Activated B cell treated with CpG ODN at 0.5 μM for 24 hours (primary cell): Measurements from ENCODE around the gene TMEM225B. TPM values are rescaled to one million over a fixed set of nuclear protein-coding genes. Genes with fewer than 3 reads are reported as not detected.
"Not testable (repeated sequence)": the region's sequence is repeated elsewhere in the genome, so short reads cannot be mapped to it uniquely, and the experiment has no call there.

Experiments
- ATAC-seq: fragments of 200-7000 bp; cut with Tn5 transposase; one replicate; pipeline ENCODE4 v1.10.0; 2021; ENCODE audit warnings: low read depth, mild to moderate bottlenecking, moderate library complexity
- CTCF ChIA-PET: fragments of 350-600 bp; sonication (Branson Sonifier 250); formaldehyde crosslinking; loops from one replicate; lab custom pipeline; 2021; ENCODE audit warnings: antibody characterized with exemption; lab: Charles Lee
- POLR2A ChIA-PET: fragments of 350-600 bp; sonication (Branson Sonifier 250); formaldehyde crosslinking; loops from one replicate; lab custom pipeline; 2021; ENCODE audit warnings: antibody characterized with exemption; lab: Charles Lee
- DNase-seq: peaks from one replicate; pipeline ENCODE4 v3.0.0; 2022
- H3K27ac Mint-ChIP-seq: one replicate; pipeline ENCODE4 v1.8.0; 2020; ENCODE audit warnings: mixed read lengths
- H3K27me3 Mint-ChIP-seq: one replicate; pipeline ENCODE4 v1.8.0; 2021; ENCODE audit warnings: mixed read lengths
- H3K36me3 Mint-ChIP-seq: one replicate; pipeline ENCODE4 v1.8.0; 2021; ENCODE audit warnings: low read depth, mixed read lengths
- H3K4me1 Mint-ChIP-seq: one replicate; pipeline ENCODE4 v1.8.0; 2021; ENCODE audit warnings: mixed read lengths
- H3K4me3 Mint-ChIP-seq: one replicate; pipeline ENCODE4 v1.8.0; 2020; ENCODE audit warnings: mild to moderate bottlenecking, mixed read lengths
- H3K9me3 Mint-ChIP-seq: one replicate; pipeline ENCODE4 v1.8.0; 2020; ENCODE audit warnings: mixed read lengths
- intact Hi-C: fragments of 100-400 bp; cut with micrococcal nuclease; formaldehyde crosslinking; loops from one replicate; pipeline ENCODE4 v1.15.1; 2024
- total RNA-seq: library from RNA; stranded (reverse); gene quantifications from 2 replicates; pipeline ENCODE4 v1.2.3, GENCODE V29; 2022
- TF ChIP-seq, protein P1 (sequence below): fragments of 200-600 bp; IDR thresholded peaks from one replicate; pipeline ENCODE4 v1.8.0; 2022; ENCODE audit warnings: antibody characterized with exemption, mild to moderate bottlenecking

TMEM225B gene
- total RNA-seq, 1 donor from 2014 or later = 0.53 TPM

DNA sequence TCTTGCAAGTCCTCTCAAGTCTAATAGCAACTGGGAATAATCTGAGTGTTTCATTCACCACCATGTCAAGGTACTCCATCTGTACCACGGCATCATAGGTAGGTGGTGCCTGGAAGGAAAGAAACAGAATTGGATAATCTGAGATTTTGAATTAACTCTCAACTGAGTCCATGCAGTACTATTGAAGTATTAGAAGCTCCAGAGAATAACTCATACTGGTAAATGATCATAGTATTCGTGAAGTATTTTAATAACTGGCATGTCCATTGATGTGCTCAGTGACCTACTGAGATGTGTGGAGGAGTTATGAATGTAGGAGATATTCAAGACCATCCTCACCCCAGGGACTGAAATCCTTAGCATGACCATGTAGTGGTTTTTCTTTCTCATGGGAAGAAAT is 54.6 kb downstream of the TMEM225B start:
- TF ChIP-seq, protein P1, sequence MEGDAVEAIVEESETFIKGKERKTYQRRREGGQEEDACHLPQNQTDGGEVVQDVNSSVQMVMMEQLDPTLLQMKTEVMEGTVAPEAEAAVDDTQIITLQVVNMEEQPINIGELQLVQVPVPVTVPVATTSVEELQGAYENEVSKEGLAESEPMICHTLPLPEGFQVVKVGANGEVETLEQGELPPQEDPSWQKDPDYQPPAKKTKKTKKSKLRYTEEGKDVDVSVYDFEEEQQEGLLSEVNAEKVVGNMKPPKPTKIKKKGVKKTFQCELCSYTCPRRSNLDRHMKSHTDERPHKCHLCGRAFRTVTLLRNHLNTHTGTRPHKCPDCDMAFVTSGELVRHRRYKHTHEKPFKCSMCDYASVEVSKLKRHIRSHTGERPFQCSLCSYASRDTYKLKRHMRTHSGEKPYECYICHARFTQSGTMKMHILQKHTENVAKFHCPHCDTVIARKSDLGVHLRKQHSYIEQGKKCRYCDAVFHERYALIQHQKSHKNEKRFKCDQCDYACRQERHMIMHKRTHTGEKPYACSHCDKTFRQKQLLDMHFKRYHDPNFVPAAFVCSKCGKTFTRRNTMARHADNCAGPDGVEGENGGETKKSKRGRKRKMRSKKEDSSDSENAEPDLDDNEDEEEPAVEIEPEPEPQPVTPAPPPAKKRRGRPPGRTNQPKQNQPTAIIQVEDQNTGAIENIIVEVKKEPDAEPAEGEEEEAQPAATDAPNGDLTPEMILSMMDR = no peak
- intact Hi-C loops = no loop called here
- Mint-ChIP-seq H3K36me3 (peaks cover 8% of the 10 kb centered on the region), H3K27me3 (no peaks in the 10 kb centered on the region), H3K4me3 (no peak overlapping the region), H3K9me3 (no peaks in the 10 kb centered on the region), H3K27ac (no peak overlapping the region), H3K4me1 (no peaks in the 10 kb centered on the region)
- POLR2A ChIA-PET = no interaction called here
- ATAC-seq = no peak
- CTCF ChIA-PET = no interaction called here
- DNase-seq = no peak

DNA sequence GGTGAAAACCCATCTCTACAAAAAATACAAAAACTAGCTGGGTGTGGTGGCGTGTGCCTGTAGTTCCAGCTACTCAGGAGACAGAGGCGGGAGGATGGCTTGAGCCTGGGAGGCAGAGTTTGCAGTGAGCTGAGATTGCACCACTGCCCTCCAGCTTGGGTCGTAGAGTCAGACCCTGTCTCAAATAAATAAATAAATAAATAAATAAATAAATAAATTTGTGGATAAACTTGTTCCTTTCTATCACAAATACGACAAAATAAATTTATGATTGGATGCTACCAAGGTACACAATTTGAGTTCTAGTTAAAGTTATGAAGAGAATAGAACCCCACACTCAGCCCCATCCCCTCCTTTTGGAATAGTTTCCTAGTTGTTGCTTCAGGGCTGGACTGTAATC is 55.2 kb downstream of the TMEM225B start:
- H3K27me3 Mint-ChIP-seq, H3K9me3 Mint-ChIP-seq, ATAC-seq, H3K27ac Mint-ChIP-seq, CTCF ChIA-PET, H3K4me3 Mint-ChIP-seq, H3K4me1 Mint-ChIP-seq, intact Hi-C loops, DNase-seq, POLR2A ChIA-PET, H3K36me3 Mint-ChIP-seq: not testable (repeated sequence)

DNA sequence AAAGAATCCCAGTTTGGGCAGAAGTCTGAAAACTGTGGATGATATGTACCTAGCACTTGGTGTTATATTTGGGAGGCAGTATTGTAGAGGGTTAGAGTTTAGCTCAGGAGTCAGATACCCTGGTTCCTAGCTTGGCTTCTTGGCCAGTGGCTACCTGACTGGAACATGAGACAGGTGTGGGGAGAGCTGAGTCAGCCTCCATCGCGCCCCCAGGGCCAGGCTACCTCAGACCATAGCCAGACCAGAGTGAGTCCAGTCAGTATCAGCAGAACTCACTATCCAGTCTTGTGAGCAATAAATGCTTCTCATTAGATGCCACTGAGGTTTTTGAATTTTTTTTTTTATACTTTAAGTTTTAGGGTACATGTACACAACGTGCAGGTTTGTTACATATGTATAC is 55.7 kb downstream of the TMEM225B start:
- CTCF ChIA-PET = no interaction called here
- POLR2A ChIA-PET = no interaction called here

DNA sequence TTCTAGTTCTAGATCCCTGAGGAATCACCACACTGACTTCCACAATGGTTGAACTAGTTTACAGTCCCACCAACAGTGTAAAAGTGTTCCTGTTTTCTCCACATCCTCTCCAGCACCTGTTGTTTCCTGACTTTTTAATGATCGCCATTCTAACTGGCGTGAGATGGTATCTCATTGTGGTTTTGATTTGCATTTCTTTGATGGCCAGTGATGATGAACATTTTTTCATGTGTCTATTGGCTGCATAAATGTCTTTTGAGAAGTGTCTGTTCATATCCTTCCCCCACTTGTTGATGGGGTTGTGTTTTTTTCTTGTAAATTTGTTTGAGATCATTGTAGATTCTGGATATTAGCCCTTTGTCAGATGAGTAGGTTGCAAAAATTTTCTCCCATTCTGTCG is 56.6 kb downstream of the TMEM225B start:
- POLR2A ChIA-PET, H3K27ac Mint-ChIP-seq, H3K4me3 Mint-ChIP-seq, H3K9me3 Mint-ChIP-seq, ATAC-seq, H3K36me3 Mint-ChIP-seq, CTCF ChIA-PET, DNase-seq, intact Hi-C loops, H3K4me1 Mint-ChIP-seq, H3K27me3 Mint-ChIP-seq: not testable (repeated sequence)

More for the DNA sequence above, 55.7 kb downstream of the TMEM225B start:
- peaks cover 6% of the 10 kb centered on the region for H3K36me3 Mint-ChIP-seq
- DNase-seq (no peak), ATAC-seq (no peak)
- H3K27ac Mint-ChIP-seq = no peak overlapping the region
- H3K27me3 Mint-ChIP-seq = no peaks in the 10 kb centered on the region
- no peak overlapping the region for H3K4me3 Mint-ChIP-seq
- no peaks in the 10 kb centered on the region for H3K4me1 Mint-ChIP-seq
- intact Hi-C loops = no loop called here
- TF ChIP-seq, protein P1 = no peak
- H3K9me3 Mint-ChIP-seq = no peaks in the 10 kb centered on the region

DNA sequence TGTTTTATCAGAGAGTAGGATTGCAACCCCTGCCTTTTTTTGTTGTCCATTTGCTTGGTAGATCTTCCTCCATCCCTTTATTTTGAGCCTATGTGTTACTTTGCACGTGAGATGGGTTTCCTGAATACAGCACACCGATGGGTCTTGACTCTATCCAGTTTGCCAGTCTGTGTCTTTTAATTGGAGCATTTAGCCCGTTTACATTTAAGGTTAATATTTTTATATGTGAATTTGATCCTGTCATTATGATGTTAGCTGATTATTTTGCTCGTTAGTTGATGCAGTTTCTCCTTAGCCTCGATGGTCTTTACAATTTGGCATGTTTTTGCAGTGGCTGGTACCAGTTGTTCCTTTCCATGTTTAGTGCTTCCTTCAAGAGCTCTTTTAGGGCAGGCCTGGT is 59.8 kb downstream of the TMEM225B start:
- H3K27me3 Mint-ChIP-seq, H3K27ac Mint-ChIP-seq, POLR2A ChIA-PET, H3K9me3 Mint-ChIP-seq, ATAC-seq, DNase-seq, CTCF ChIA-PET, H3K4me1 Mint-ChIP-seq, intact Hi-C loops, H3K4me3 Mint-ChIP-seq: not testable (repeated sequence)
- H3K36me3 Mint-ChIP-seq = peaks cover 13% of the 10 kb centered on the region

Other genes with a start within 250 kb of the TMEM225B start
- gene ARPC1B, start 223.5 kb upstream of the TMEM225B start, total RNA-seq = 300 and 312 TPM in 2 replicates
- 105 and 134 TPM in 2 replicates for gene PDAP1, start 189.7 kb upstream of the TMEM225B start, total RNA-seq
- 93.7 and 113 TPM in 2 replicates for gene BUD31, start 189.3 kb upstream of the TMEM225B start, total RNA-seq
- 8.4 and 13.4 TPM in 2 replicates for gene PTCD1, start 159.5 kb upstream of the TMEM225B start, total RNA-seq
- 46.2 and 60.9 TPM in 2 replicates for gene CPSF4, start 159.3 kb upstream of the TMEM225B start, total RNA-seq
- gene ATP5MF, start 132.1 kb upstream of the TMEM225B start, total RNA-seq = 248 and 334 TPM in 2 replicates
- gene ZNF789, start 125.4 kb upstream of the TMEM225B start, total RNA-seq = 24.5 and 38.3 TPM in 2 replicates
- gene ZNF394, start 98.0 kb upstream of the TMEM225B start, total RNA-seq = 61.5 and 61.7 TPM in 2 replicates
- 9.5 and 10.3 TPM in 2 replicates for gene ZKSCAN5, start 93.6 kb upstream of the TMEM225B start, total RNA-seq
- gene FAM200A, start 46.2 kb upstream of the TMEM225B start, total RNA-seq = 9.2 and 9.3 TPM in 2 replicates
- 98.5 and 116 TPM in 2 replicates for gene ZNF655, start 39.6 kb upstream of the TMEM225B start, total RNA-seq
- gene ZSCAN25, start 18.7 kb downstream of the TMEM225B start, total RNA-seq = 28.5 and 33.4 TPM in 2 replicates
- gene CYP3A5, start 81.7 kb downstream of the TMEM225B start, total RNA-seq = not detected in 2 replicates
- not detected in 2 replicates for gene CYP3A7, start 136.9 kb downstream of the TMEM225B start, total RNA-seq
- gene CYP3A4, start 185.9 kb downstream of the TMEM225B start, total RNA-seq = not detected in 2 replicates
- gene CYP3A43, start 229.7 kb downstream of the TMEM225B start, total RNA-seq = not detected in 2 replicates